Stimulated activated naive CD8-positive, alpha-beta T cell treated with anti-CD3 and anti-CD28 coated beads, Interleukin-15, Interleukin-2, amounts not matched to agents 100 U/mL and 50 U/mL, for 24 hours (primary cell): ENCODE measurements around the gene S100A6.
"Not testable (repeated sequence)": the region's sequence is repeated elsewhere in the genome, so short reads cannot be mapped to it uniquely, and the experiment has no call there.

Experiments used
- ATAC-seq: fragments of 150-1000 bp; cut with Tn5 transposase; one replicate; pipeline ENCODE4 v1.10.0; 2021
- DNase-seq: peaks from one replicate; pipeline ENCODE4 v3.0.0; 2021

The S100A6 gene

DNA sequence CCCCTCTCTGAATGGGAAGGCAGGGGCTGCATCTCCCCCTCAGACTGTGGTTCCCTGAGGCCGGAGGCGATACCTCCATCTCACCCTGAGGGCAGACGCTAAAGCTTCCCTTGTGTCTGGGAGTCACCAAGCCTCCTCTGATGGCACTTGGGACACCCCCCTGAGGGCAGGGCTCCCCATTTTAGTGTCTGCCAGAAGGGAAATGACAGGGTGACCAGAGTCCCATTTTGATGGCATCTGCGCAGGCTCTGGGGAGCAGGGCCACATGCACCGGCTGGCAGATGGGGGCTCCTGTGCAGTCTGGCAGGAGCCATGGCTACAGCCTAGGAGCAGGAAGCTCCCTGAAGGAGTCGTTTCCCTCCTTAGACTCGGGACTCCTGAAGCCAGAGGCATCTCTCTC lies 28.2 kb upstream of the S100A6 start:
- ATAC-seq (no peak), DNase-seq (no peak)

DNA sequence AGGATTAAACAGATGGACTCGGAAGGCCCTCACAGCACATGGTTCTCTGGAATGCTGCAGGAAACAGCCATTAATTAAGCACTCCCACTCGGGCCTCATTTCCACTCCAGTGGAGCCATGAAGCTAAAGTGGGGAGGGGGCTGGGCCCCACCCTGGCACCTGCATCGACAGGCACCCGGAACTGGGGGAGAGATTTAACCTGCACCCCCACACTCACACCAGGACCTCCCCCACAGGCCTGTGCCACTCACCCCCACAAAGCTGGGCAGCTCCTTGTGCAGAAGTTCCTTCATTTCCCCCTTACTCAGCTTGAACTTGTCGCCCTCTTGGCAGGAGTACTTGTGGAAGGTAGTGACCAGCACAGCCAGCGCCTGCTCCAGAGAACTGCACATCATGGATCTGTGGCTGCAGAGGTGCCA lies 27.7 kb upstream of the S100A6 start:
- no peak for ATAC-seq
- no peak for DNase-seq

DNA sequence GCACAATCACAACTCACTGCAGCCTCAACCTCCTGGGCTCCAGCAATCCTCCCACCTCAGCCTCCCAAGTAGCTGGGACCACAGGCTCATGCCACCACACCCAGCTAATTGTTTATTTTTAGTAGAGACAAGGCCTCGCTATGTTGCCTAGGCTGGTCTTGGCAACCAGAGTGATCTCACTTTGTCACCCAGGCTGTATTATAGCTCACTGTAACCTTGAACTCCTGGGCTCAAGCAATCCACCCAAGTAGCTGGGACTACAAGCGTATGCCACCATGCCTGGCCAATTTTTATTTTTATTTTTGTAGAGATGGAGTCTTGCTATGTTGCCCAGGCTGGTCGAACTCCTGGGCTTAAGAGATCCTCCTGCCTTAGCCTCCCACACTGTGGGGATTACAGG lies 26.2 kb upstream of the S100A6 start:
- DNase-seq, ATAC-seq: not testable (repeated sequence)

DNA sequence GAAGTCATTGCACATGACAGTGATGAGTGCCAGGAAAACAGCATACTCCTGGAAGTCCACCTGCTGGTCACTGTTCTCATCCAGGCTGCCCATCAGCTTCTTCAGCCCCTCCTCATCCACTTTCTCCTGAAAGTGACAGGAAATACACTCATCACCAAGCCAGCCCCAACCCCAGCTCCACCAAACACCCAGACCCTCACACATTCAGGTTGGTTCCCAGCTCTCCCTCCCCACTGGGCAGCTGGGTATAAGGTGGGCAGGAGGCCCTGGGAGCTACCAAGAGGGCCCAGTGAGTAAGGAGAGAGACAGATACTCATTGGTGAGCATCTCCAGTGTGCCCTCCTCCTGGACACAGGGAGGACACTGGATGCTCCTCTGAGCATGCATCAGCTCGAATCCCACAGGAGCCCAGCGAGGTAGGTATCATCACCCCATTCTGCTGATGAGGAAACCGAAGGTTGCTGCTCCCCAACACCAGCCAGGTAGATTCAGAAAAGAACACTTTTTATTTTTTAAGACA lies 25.7 kb upstream of the S100A6 start:
- no peak for DNase-seq

DNA sequence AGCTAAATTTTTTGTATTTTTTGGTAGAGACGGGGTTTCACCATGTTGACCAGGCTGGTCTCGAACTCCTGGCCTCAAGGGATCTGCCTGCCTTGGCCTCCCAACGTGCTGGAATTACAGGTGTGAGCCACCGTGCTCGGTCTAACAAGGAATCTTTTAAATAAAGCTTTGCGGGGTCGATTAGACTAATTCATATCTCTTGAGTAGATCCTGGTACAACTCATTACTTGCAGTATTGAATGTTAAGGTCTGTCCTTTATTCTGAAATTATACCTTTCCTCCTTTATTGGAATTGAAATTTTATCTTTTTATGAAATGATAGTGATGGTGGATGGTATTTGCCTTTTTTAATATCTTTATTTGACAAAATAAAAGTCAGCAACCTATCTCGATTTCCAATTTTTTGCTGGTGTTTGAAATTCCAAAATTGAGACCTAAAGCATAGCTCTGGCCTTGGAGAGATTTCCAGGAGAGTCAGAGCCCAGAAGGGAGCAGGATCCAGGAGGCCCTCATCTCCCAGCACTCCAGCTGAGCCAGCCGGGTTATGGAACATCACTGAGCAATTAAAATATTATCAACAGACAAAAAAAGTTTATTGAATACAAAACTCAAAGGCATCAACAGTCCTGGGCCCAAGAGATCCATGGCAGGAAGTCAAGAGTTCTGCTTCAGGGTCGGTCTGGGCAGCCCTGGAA lies 25.1 kb upstream of the S100A6 start:
- DNase-seq (no peak), ATAC-seq (no peak)

More for the DNA sequence above, 25.7 kb upstream of the S100A6 start:
- ATAC-seq: no peak

DNA sequence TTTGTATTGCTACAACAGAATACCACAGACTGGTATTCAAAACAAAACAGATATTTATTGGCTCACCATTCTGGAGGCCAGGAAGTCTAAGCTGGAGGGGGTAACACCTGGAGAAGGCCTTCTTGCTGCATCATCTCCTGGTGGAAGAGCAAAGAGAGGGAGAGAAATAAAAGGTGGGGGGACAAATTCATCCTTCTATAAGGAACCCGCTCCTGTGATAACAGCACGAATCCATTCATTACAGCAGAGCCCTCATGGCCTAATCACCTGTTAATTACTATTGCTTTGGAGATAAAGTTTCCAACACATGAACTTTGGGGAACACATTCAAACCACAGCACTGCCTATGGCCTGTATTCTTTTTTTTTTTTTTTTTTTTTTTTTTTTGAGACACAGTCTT lies 24.4 kb upstream of the S100A6 start:
- no peak for DNase-seq
- ATAC-seq: no peak

DNA sequence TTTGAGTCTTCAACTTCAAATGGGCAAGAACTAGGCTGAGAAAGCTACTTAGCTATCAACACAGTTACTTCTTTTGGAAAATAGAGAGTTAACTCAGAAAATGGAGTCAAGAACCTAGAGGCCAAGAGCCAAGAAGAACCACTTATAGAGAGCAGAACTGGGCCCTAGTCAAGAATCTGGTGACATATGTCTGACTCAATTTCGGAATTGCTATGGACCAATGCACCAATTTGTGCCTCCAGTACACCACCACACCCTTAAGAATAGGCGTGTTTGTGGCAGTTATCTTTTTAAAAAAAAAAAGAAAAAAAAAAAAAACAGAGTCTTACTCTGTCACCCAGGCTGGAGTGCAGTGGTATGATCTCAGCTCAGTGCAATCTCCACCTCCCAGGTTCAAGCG lies 22.1 kb upstream of the S100A6 start:
- ATAC-seq (no peak), DNase-seq (no peak)

DNA sequence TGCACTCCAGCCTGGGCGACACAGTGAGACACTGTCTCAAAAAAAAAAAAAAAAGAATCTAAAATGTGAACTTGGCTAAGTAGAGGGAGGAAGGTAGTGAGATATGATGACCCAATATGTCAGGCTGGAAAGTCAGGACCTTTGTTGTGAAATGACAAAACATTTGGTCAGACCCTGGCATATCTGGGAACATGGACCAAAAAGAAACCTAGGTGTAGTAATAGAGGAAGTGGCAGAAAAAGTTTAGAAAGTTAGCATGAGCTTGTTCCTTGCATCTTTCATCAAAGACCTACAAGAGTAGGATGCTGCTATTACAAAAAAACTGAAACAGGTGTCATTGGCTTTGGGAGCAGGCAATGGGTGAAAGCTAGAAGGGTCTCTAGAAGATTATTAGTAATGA lies 20.6 kb upstream of the S100A6 start:
- no peak for ATAC-seq
- no peak for DNase-seq

DNA sequence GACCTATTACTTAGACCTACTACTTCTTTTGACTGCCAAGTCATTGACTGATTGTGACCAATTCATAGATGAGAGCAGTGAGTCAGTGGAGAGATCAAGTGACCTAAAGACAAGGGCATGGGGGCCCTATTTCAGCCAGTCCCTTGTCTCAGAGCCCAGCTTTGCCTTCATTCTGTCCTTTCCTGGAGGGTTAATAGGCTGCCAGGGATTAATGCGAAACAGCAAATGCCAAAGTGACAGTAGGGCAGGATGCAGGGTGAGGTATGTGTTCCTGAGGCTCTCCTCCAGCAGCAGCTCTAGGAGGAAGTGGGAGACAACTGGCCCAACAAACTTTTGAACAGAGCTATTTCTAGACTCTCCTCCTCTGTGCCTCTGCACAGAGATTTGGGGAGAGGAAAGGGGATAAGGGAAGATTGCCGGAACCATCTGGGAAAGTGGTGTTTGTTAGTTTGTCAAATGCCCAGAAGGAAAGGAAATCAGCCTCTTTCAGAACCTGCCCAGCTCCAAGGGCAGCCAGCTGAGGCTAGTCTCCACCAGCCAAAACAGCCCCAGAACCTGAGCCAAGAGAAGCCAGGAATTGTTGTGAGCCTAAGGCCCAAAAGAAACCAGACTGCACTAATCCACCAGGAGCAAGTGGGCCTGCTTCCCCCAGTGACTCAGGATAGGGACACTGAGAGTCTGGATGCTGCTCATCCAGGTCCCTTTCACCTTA lies 18.2 kb upstream of the S100A6 start:
- DNase-seq (no peak), ATAC-seq (no peak)

DNA sequence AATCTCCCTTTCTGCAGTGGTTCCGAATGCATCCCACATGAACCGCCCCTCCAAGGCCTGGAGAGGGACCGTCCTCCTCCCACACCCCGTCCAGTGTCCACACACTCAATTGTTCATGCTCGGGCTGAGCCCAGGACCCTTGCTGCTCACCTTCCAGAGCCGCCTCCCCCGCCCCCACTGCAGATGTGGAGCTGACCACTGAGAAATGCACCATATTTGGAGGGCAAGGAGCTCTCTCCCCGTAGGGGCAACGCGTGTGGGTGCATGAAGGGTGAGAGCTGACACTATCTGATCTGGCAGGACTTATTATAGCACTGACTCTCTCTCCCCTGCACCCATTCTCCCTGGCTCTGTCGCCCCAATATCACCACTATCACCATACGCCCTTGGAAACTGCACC lies 17.3 kb upstream of the S100A6 start:
- DNase-seq: no peak
- ATAC-seq: no peak

DNA sequence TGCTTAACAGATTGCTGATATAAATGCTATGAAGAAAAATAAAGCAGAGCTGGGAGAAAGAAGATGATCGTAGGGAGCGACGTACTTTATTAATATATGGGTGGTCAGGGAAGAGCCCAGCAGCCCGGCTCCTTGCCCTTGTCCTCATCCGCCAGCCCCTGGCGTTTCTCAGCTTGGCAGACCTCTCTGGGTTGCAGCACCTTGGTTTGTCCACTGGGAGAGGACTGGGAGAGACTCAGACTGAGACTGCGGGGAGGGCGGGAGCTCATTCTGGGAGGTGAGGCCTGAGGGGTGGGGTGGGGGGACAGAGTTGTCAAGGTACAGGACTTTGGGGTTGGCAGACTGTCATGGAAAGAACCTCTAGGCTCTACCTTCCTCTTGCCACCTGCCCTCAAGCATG lies 16.5 kb upstream of the S100A6 start:
- ATAC-seq (no peak), DNase-seq (no peak)

DNA sequence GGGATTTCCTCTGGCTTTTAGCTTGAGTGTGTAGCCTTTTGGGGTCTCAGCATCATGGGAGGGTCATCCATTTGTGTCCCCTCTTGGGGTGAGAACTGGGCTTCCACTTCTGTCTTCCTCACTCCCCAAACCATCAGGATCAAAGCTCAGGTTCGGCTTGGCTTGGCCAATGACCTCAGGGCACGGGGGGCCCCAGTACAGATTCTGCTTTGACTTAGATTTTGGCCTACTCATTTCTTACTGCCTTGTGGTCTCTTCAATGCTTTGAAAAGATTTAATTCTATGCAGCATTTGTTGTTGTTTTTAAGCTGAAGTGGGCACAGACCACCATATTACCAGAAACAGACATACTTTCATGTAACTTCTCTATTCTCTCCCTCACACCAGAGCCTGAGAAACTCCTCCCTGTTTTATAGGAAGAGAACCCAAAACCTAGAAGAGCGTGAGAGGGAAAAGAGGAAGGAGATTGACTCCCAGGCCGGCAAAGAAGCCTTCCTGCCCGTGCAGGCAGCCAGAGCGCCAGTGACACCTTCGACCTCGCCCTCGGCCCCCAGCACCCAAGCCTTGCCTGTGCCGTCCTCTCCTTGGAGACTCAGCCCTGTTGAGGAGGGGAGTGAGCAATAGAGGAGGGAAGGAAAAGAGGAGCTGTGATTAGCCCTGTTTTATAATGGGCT lies 15.2 kb upstream of the S100A6 start:
- ATAC-seq (no peak), DNase-seq (no peak)

DNA sequence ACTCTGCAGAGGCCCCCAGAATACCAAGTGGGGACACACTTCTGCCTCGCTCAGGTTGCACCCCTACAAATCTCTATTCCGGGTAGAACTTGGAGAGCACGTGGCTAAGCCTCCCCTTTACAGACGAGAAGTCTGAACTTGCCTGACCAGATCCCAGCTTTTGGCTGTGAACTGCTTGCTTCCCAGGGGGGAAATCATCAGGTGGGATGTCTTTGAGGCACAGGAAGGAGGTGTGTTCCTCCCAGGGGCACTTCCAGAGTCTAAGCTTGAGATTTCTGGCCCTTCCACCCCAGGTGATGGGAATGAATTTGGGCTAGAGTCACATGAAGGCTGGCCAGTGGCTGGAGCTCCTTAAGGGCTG lies 14.6 kb upstream of the S100A6 start:
- ATAC-seq: no peak
- no peak for DNase-seq

DNA sequence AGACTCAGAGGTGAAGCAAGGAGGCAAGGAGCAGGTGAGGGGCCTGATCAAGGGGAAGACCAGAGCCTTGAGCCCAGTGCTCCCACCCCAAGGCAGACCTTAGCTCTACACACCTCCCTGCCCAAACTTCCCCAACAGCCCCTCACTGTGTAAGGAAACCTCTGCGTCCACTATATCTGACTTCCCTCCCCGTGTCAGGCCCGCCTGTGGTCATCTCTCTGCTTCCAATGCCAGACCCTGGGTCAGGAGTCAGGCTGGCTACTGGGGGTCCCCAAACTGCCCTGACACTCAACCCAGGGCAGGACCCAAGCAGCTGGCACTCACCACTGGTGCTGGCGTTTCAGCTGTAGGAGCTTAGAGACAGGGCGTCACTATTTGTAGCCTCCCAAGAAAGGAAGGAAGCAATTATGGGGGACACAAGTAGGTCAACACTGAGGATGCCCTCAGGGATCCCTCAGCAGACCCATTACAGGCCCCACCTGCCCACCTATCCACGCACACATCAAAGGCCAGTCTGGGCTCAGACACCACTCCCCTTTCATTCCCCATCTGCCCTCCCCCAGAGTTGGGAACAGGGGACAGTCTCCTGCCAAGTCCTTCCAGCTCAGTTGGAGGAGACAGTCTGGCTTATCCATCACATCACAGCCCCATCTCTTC lies 14.1 kb upstream of the S100A6 start:
- DNase-seq: no peak
- no peak for ATAC-seq

DNA sequence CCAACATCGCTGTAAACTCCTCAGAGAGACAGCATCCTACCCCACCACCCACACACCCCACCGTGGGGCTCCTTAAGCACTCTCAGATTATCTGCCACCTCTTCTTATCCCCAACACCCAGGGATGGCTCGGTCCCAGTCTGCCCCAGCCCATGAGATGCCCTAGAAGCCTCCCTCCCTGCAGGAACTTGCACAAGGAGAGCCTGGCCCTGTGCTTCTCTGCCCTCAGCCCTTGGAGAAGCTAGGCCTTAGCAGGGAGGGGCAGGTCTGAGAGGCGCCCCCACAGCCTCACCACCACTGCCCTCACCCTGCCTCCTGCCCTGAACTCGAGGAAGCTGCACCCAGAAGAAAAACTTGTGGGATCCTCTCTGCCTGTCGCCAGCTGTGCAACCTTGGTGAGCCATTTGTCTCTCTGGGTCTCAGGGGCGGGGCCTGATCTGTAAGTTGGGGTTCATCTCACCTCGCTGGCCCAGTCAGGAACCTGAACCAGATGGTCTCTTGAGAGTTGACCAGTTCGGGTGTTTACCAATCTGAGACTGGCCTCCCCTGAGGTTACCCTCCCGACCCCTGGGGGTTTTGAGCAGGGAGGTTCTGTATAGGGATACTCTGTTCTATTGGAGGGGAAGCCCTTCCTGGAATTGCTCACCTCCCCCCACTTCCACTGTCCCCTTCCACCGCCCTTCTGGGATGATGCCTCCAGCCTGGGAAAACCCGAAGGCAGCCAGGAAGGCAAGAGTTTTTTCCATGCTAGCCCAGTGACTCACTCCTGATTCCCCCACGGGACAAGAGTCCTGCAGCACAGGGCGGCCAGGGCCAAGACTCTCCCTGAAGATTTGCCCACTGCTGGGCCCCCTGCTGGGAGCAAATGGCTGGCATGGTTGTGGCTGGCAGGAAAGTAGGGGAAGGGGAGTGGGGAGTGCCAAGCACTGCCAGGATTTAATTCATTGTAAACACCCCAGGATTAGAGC lies 13.2 kb upstream of the S100A6 start, which contains the start of gene S100A3:
Gene S100A3 (minus strand): TSS at position 537 of the 967 bp plus-strand sequence. CDS start 773 bp downstream, outside the sequence.
- DNase-seq (no peak), ATAC-seq (no peak)

DNA sequence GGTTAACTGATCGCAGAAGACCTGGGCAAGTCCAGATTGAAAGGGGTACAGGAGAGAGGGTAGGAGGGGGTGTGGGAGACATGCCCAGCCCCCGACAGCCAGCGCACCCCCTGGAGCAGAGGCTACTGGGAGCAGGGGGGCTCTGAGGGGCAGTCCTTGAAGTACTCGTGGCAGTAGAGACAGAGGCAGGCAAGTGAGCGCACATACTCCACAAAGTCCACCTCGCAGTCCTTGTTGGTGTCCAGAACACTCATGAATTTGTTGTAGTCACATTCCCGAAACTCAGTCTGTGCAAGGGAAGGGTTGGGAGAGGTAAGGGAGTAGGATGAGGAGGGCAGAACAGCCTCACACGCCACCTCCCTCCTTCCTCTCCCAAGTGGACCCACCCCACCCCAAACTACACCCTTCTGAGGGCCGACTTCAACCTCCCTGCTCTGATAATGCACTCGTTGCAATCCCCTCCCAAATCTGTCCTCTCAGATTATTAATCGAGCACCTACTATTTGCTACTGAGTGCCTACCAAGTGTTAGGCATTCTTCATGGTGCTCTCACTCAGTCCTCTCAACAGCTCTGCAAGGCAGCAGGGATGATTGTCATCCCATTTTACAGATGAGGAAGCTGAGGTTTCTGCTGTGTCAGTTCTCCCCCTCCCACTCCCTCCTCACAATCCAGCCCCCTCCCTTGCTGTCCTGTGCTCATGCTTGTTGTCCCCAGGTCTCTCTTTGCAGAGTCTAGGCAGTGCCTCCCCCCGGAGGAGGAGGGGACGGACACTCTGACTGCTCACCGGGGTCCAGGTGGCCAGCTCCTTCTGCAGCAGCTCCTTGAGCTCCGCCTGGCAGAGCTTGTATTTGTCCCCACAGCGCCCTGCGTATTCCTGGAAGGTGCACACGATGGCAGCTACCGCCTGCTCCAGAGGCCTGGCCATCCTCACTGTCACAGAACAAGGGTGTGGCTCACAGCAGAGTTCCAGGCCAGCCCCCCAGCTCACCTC lies 12.1 kb upstream of the S100A6 start:
- no peak for DNase-seq
- no peak for ATAC-seq

DNA sequence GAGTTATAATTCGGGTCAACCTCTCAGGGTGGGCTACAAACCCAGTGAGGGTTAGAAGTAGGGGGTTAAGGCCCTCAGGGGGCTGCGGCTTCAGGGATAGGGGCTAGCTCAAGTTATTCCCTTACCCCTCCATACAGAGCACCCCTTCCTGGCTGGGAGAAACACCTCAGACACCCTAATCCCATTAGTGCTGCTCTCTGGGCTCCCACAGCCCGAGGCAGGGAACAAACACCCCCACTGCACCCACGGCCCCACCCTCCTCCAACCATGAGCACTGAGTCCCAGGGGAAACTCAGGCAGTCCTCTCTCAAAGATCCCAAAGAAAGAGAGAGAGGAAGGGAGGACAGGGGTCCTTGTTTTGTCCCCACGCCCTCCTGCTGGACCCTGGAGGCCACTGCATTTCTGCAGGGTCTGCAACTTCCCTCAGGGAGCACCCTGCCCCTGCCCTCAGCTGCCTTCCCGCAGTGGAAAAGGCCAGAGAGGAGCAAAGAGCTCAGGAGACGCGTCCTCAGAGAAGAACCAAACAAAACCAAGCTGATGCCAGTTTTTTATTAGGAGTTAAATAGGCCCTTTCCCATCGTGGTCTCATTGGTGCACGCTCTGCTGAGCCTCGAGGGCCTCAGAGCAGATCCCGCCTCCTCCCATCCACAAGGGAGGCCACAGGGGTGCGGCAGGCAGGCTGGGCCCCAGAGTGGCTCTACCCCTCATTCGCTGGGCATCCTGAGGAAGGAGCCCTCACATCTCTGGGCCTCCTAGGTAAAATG lies 11.2 kb upstream of the S100A6 start:
- no peak for DNase-seq

DNA sequence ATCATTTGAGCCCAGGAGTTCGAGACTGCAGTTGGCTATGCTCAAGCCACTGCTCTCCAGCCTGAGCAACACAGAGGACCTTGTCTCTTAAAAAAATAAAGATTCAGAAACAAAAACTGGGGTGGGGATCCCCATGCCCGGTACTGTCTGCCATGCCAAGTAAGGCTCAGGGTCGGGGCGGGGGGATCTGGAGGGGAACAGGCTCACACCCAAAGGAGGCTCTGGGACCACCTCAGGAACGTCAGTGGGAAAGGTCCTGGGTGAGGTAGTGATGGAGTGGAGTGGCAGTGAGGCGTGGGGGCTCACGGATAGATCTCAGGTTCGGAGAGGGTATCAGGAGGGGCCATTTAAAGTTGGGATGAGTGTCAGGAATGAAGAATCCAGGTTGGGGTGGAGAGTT lies 10.6 kb upstream of the S100A6 start:
- DNase-seq: no peak
- ATAC-seq: no peak

More for the DNA sequence above, 11.2 kb upstream of the S100A6 start:
- ATAC-seq: no peak
